H54 (cell line): Measurements from ENCODE around the gene CSGALNACT2.

Experiments
- DNase-seq: peaks from one replicate; pipeline ENCODE4 v3.0.0; 2011; ENCODE audit warnings: low spot score, mixed read lengths; ENCODE audit not compliant: insufficient read length
- FAIRE-seq: peaks from 3 replicates; lab custom pipeline; 2011; peaks lifted over from hg19 to GRCh38; lab: Jason Lieb, UNC
- POLR2A ChIP-seq: IDR thresholded peaks from 2 replicates; pipeline ENCODE4 v1.6.1; 2011; ENCODE audit warnings: low read depth, mild to moderate bottlenecking, low read length

The CSGALNACT2 gene

DNA sequence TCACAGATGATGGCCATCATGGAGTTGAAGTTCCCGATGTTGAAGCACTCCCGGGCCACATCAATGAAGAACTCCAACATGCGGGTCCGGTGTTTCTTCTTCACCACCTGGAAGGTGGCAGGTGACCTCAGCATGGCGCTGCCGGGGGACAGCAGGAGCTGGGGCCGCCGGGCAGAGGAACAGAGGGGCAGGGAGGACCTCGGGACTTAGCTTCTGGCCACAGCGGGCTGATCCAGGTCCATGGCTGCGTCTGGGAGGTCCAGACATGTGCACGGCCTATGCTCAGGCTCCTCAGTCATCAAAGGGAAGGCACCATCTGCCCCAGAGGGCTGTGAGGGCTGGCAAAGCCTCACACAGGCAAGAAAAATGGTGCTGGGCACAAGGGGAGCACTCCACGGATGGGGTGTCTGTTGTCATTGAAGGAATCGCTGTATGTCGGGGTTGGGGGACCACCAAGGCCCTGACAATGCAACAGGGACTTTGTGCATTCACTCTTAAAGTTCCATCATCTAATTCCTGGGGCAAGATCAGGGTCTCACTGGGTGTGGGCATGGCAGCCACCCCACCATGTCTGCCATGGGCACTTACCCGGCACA is 60.9 kb downstream of the CSGALNACT2 start:
- DNase-seq (no peak), FAIRE-seq (no peak)
- TF ChIP-seq POLR2A, result no peak

DNA sequence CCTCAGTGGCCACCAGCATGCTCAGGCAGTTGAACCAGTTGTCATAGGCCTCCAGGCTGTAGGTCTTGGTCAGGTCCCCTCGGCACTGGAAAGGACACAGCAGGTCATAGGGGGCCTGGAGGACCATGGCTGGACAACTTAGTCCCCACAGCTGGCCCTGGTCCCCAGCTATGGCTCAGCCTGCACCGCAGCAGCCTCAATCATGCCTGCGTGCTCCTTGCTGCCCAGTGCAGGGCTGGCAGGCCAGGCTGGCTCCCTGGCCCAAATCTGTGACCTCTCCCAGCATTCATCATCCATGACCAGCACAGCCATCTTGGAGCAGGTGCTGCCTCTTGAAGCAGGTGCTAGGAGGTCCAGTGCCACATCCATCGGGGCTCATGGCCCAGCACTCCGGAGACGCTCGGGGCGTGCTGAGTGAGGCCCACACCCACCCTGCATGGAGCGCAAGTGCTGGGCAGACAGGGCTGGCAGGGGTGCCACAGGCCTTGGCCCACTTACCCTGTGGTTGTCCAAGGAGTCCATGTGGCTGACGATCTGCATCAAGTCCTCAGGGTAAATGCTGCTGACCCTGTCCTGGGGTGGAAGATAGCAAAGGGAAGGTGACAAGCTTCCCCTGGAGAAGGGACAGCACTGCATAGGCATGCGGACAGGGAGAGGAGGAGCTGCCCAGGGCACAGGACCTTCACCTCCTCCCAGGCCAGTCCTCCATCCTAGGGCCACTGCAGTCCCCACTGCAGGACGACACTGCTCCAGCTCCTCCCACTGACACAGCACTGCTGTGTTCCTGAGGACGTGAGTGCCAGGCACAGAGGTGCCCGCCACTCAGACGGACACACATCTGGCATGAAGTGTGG is 61.7 kb downstream of the CSGALNACT2 start:
- no peak for FAIRE-seq
- TF ChIP-seq POLR2A, result no peak
- DNase-seq, result no peak

DNA sequence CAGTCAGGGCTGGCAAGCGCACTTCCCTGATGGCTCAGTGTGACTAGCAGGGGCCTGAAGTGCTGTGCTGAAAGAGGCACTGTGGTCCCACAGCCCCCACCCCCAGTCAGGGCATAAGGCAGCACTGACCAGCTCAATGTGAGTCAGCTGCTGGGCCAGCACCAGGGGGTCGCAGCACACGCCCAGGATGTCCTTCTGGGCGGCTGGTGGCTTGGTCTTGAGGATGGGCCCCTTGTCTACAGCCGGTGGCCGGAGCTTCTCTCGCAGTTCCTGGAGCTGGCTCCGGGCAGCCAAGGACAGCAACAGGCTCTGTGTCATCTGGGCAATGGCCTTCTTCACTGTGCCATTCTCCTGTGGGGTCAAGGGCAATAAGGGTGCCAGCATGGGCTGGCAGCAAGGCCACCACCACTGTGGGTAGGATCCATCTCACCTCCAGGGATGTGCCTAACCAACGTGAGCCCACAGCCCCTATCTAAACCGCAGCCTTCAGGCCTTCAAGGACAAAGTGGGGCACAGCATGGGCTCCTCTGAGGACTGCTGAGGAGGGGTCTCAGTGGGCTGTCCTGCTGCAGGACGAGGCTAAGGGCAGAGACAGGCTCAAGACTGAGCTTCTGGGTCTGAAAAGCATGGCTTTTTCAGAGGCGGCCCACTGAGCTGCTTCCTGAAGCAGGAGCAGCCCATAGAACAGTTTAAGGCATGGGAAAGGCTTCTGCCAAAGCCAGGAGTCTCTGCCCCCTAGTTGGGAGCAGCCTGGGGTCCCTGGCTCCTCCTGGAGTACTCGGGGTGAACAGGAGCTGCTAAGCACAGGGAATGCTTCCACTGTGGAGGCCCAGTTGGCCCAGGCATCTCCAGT is 62.5 kb downstream of the CSGALNACT2 start:
- TF ChIP-seq POLR2A, result no peak
- FAIRE-seq, result no peak
- DNase-seq, result no peak

DNA sequence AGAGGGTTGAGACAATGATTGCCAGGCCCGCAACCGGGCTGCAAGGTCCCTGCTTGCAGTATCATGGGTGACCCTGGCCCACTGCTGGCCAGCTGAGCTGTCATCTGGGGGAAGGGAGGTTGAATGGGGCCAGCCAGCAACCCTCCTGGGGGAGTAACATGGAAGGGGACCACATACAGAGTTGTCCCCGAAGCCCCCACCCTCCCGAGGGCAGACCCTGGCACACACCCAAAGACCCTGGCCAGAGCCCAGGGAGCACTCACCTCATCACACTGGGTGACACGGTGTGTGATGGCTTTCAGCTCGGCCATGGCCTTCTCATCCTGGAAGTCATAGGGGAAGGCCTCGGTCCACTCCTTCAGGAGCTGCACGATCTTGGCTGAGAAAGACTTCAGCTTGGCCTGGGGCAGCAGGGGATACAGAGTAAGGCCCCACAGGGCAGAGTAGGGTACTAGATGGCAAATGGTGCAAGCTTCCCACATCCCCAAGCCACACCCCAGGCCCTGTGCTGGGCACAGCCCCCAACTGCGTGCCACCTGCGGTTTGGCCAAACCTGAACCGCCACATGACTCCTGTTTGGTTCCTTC is 63.4 kb downstream of the CSGALNACT2 start:
- TF ChIP-seq POLR2A, result no peak
- DNase-seq, result no peak
- FAIRE-seq, result no peak

DNA sequence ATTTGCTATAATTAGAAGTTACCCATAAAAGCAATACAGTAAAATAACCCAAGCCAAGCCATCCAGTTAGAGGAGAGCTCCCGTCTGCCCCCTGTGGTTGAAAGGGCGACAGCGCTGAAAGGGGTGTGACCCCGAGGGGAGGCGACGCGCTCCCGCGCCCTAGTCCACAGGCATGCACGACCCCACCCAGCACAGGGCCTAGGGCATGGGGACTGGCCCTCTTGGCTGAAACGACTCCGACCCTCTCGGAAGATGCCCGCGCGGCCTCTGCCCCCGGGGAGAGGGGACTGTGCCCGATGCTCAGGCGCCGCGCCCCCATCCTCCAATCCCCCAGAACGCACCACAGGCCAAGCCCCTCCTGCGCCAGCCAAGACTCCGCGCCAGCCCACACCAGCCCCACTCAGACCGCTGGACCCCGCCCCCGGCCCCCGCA is 64.0 kb downstream of the CSGALNACT2 start:
- TF ChIP-seq POLR2A, result no peak
- FAIRE-seq (no peak), DNase-seq (no peak)

DNA sequence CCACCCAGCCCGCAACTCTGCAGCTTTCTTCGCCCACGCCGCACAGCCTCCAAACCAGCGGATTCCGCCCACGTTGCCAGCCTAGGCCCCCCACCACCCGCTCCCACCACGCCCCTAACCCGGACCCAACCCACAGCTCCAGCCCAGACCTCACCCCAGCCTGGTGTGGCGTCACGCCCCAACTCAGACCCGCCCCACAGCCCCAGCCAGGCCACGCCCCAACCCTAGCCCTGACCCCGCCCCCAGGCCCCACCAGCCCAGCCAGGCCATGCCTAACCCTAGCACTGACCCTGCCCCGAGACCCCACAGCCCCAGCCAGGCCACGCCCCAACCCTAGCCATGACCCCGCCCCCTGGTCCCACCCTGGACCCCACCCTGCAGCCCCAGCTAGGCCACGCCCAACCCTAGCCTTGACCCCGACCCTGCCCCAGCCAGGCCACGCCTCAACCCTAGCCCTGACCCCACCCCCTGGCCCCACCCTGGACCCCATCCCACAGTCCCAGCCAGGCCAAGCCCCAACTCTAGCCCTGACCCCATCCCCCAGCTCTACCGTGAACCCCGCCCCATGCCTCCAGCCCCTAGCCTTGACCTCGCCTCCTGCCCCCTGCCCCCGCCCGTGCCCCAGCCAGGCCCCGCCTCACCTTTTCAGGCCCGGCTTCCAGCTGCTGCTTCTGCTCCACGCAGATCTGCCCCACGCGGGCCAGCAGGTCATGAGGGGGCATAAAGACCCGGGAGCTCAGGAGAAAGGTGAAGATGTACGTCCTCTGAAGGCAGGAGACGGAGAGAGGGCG is 64.6 kb downstream of the CSGALNACT2 start:
- DNase-seq (no peak), FAIRE-seq (no peak)
- no peak for TF ChIP-seq POLR2A

DNA sequence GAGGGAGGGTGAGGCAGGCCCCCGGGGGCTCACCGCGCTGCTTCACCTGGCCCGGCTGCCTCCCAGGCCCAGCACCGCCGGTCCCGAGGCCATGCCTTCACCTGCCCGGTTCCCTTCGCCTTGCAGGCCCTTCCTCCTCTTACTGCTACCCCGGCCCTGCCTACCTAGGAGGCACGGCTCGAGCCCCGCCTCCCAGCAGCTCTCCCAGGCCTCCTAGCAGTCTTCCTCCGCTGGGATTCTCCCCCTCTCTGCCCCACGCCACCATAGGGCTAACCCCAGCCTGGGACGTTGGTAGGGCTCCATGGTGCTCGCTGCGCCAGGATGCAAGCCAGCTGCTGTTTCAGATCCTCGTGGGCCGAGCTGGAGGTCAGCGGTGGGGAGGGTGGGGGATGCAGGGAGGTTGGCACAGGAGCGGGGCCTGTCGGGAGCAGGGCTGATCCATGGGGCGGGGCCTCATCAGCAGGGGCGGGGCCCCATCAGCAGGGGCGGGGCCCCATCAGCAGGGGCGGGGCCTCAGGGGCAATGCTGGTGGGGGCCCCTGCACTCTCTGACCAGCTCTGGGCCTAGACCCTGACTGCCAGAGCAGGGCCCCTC is 65.3 kb downstream of the CSGALNACT2 start:
- TF ChIP-seq POLR2A, result no peak
- FAIRE-seq (no peak), DNase-seq (peak; percentile 1)

DNA sequence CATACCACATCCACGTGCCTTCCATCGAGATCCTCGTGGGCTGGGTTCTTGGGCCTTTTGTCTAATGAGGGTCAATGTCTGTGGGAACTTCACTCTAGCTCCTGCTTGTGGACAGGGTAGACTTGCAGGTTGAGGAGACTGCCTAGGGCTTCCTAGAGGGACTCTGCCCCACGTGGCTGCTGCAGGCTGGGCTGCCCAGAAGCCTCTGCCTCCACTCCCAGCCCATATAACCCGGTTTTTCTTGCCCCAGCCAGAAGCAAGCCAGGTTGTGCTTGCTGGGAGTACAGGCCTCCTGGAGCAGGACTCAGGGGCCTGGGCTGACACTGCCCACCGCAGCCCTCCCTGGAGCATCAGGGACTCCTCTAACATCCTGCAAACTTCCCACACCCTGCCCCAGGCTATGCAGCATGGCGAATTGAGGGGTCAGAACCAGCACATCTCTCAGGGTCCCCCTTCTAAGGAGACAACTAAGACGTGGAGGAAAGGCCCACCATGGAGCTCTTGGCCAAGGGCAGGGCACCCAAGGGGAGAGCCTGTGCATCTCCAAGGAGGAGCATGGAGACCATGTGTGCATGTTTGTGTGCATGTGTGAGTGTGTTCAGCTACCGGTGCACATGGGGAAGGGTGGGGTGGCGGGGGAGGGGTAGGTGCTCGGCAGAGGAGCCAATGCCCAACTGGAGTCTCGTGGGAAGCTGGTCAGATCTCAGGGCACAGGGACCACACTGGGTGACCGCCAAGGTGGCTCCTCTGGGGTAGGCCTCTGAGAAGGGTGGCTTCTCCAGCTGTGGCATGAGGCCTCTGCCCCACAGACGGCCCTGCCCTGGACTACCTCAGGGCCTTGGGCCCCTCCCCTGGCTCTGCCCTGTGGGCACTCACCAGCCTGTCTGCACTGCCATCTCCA is 66.0 kb downstream of the CSGALNACT2 start:
- FAIRE-seq (no peak), DNase-seq (no peak)
- TF ChIP-seq POLR2A, result no peak

DNA sequence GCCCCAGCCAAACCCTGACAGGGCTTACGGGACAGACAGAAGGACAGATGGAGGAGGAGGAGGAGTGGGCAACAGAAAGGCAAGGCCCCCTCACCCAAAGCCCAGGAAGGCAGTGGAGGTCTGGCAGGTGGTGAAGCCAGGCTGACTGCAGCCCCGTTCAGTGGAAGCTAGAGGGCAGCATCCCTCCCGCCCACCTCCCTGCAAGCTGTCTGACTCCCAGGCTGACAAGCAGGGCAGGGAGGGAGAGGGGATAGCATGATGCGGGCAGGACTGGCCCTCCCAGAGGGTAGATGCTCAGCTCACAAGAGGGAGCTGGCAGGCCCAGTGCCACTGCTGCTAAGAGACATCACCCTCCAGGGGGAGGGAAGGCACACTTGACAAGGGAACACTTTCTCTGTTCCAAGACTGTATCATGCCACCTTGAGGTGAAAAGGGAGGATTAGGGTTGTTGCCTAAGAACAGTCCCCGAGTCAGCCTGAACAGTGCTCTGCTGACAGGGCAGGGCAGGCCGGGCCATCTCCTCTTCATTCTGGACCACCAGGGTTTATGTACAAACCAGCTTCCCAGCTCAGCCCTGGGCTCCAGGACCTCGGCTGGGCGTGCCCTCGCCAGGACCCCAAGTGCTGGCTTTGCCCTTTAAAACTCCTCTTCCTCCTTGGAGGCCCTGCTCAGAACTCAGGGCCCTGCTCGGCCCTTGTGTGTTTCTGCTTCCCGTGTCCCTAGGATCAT is 66.9 kb downstream of the CSGALNACT2 start:
- DNase-seq, result peak; percentile 73
- FAIRE-seq, result no peak

DNA sequence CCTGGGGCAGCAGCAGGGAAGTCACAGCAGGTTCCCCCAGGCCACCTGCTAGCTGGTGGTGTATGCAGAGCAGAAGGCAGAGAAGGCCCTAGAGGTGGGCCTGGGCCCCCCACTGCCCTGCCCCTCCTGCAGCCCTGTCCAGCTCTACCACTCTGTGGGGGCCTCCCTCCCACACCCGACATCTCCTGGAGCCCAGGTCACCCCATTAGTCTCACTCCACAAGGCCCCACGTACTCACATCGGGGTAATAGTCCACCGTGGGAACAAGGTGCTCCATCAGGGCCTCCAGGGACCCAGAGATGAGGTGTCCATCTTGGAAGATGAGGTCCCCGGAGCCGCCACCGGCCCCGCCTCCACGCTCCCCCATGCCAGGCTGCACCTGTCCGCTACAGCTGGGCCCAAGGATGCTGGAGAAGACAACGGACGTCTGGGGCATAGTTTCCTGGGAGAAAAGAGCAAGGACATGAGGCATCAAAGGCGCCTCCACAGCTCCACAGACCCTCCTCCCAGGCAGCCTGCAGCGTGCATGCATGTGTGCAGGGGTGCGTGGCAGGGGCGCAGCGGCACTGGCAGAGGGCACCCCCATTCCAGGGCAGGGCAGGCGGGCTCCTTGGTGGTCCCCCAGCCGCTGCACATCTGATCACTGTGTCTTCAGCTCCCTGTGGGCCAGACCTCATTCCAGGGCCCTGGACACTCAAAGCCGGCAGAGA is 67.6 kb downstream of the CSGALNACT2 start:
- DNase-seq, result no peak
- TF ChIP-seq POLR2A, result no peak
- FAIRE-seq, result no peak

More for the DNA sequence above, 66.9 kb downstream of the CSGALNACT2 start:
- no peak for TF ChIP-seq POLR2A
